OCI-LY1 (cell line): ENCODE measurements around the gene FDPS.

Experiments used
- H2AFZ ChIP-seq: fragments of 200-600 bp; sonication (generic), shearing (Covaris generic); 2 replicates; pipeline ENCODE4 v1.6.0; 2014; ENCODE audit warnings: antibody characterized with exemption, mild to moderate bottlenecking, low read length
- H3F3A ChIP-seq: fragments of 200-600 bp; sonication (generic), shearing (Covaris generic); 2 replicates; pipeline ENCODE4 v1.6.0; 2014; ENCODE audit warnings: mild to moderate bottlenecking, antibody characterized with exemption, low read length, moderate library complexity; ENCODE audit not compliant: insufficient read depth
- H3K27ac ChIP-seq: fragments of 200-600 bp; sonication (generic); 2 replicates; pipeline ENCODE4 v1.5.1; 2014; ENCODE audit warnings: low read length, mixed run types, mild to moderate bottlenecking, low read depth; ENCODE audit not compliant: poor library complexity, severe bottlenecking
- H3K27me3 ChIP-seq: fragments of 200-600 bp; sonication (generic); 2 replicates; pipeline ENCODE4 v1.6.0; 2014; ENCODE audit warnings: antibody characterized with exemption, mild to moderate bottlenecking, low read length, moderate library complexity; ENCODE audit not compliant: insufficient read depth
- H3K36me3 ChIP-seq: fragments of 200-600 bp; sonication (generic); 2 replicates; pipeline ENCODE4 v1.6.1; 2014; ENCODE audit warnings: mild to moderate bottlenecking, antibody characterized with exemption, low read length, moderate library complexity, mixed read lengths; ENCODE audit not compliant: insufficient read depth
- H3K4me1 ChIP-seq: fragments of 200-600 bp; sonication (generic); 2 replicates; pipeline ENCODE4 v1.5.1; 2014; ENCODE audit warnings: mild to moderate bottlenecking, low read length, moderate library complexity; ENCODE audit not compliant: insufficient read depth, severe bottlenecking
- H3K4me2 ChIP-seq: fragments of 200-600 bp; sonication (generic), shearing (Covaris generic); 2 replicates; pipeline ENCODE4 v1.6.1; 2014; ENCODE audit warnings: low read length
- H3K4me3 ChIP-seq: fragments of 200-600 bp; sonication (generic); 2 replicates; pipeline ENCODE4 v1.5.1; 2014; ENCODE audit warnings: low read length, low read depth, mild to moderate bottlenecking, mixed read lengths; ENCODE audit not compliant: poor library complexity, severe bottlenecking
- H3K79me2 ChIP-seq: fragments of 200-600 bp; shearing (Covaris generic); 2 replicates; pipeline ENCODE4 v1.6.1; 2016; ENCODE audit warnings: mixed run types, low read length, mixed read lengths; ENCODE audit not compliant: insufficient read depth
- H3K9ac ChIP-seq: fragments of 200-600 bp; sonication (generic), shearing (Covaris generic); 2 replicates; pipeline ENCODE4 v1.6.1; 2014; ENCODE audit warnings: mild to moderate bottlenecking, low read length, mixed read lengths
- H3K9me2 ChIP-seq: fragments of 200-600 bp; sonication (generic), shearing (Covaris generic); 2 replicates; pipeline ENCODE4 v1.6.1; 2014; ENCODE audit warnings: low read depth, mild to moderate bottlenecking, low read length, mixed read lengths
- H3K9me3 ChIP-seq: fragments of 200-600 bp; shearing (Covaris generic); 2 replicates; pipeline ENCODE4 v1.6.1; 2014; ENCODE audit warnings: low read length, mixed read lengths
- H4K20me1 ChIP-seq: fragments of 200-600 bp; sonication (generic), shearing (Covaris generic); 2 replicates; pipeline ENCODE4 v1.6.0; 2016; ENCODE audit warnings: mild to moderate bottlenecking, low read length; ENCODE audit not compliant: insufficient read depth
- EZH2 ChIP-seq: fragments of 200-600 bp; sonication (generic), shearing (Covaris generic); IDR thresholded peaks from 2 replicates; pipeline ENCODE4 v1.8.0; 2017; ENCODE audit warnings: borderline replicate concordance, mixed run types, mild to moderate bottlenecking, antibody characterized with exemption, low read length, moderate library complexity, mixed read lengths
- TF ChIP-seq, protein P1 (sequence below): fragments of 200-600 bp; sonication (generic), shearing (Covaris generic); IDR thresholded peaks from 2 replicates; pipeline ENCODE4 v1.5.1; 2017; ENCODE audit warnings: mild to moderate bottlenecking, antibody characterized with exemption, low read length, moderate library complexity, mixed read lengths

Gene FDPS

DNA sequence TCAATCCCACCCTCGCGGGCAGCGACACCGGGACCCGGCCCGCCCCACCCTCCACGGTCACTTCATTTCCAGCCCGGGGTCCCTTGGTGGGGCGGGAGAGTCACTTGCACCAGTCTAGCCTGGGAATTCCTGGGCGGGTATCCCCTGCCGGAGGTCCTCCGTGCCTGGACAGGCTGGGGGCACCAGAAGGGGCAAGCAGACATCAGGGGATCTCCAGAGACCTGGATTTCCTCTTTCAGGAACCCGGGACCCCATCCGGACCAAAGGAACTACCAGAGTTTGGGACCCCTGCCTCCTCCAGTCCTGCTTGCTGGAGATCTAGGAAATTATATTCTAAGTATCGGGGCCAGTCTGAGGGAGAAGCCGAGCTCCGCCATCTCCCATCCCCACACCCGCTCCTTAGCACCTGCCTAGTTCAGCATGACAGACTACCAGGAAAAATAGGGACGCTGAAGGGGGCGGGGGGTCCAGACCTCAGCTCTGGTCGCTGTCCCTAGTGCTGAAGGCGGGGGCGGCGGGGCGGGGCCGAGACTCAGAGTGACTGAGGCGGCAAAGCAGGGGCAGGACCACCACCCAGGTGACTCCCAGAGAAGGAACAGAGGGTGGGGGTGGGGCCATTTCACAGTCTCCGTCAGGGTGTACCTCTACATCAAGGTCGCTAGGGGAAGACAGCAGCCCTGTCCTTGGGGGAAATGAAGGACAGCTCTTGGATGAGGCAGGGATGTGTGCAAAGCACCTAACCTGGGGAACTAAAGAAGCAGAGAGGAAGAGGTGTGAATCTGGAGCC lies 30.6 kb upstream of the FDPS start:
- Histone ChIP-seq H3K27ac (no peak overlapping the region), H2AFZ (no peak overlapping the region), H3K4me3 (peak overlapping the region; percentile 67), H3K27me3 (no peaks in the 10 kb centered on the region), H3K9ac (peak overlapping the region; percentile 59), H3K36me3 (peaks cover 3% of the 10 kb centered on the region; the same call in 1 of the 2 replicates), H3K9me3 (no peaks in the 10 kb centered on the region), H3K9me2 (no peaks in the 10 kb centered on the region), H3K4me2 (peak overlapping the region; percentile 76), H4K20me1 (no peaks in the 10 kb centered on the region), H3K4me1 (peaks cover 32% of the 10 kb centered on the region), H3F3A (no peaks in the 10 kb centered on the region; the same call in 1 of the 2 replicates), H3K79me2 (peaks cover 3% of the 10 kb centered on the region; the same call in 1 of the 2 replicates)
- TF ChIP-seq, protein P1, sequence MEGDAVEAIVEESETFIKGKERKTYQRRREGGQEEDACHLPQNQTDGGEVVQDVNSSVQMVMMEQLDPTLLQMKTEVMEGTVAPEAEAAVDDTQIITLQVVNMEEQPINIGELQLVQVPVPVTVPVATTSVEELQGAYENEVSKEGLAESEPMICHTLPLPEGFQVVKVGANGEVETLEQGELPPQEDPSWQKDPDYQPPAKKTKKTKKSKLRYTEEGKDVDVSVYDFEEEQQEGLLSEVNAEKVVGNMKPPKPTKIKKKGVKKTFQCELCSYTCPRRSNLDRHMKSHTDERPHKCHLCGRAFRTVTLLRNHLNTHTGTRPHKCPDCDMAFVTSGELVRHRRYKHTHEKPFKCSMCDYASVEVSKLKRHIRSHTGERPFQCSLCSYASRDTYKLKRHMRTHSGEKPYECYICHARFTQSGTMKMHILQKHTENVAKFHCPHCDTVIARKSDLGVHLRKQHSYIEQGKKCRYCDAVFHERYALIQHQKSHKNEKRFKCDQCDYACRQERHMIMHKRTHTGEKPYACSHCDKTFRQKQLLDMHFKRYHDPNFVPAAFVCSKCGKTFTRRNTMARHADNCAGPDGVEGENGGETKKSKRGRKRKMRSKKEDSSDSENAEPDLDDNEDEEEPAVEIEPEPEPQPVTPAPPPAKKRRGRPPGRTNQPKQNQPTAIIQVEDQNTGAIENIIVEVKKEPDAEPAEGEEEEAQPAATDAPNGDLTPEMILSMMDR: peak; percentile 49
- no peak for TF ChIP-seq EZH2

DNA sequence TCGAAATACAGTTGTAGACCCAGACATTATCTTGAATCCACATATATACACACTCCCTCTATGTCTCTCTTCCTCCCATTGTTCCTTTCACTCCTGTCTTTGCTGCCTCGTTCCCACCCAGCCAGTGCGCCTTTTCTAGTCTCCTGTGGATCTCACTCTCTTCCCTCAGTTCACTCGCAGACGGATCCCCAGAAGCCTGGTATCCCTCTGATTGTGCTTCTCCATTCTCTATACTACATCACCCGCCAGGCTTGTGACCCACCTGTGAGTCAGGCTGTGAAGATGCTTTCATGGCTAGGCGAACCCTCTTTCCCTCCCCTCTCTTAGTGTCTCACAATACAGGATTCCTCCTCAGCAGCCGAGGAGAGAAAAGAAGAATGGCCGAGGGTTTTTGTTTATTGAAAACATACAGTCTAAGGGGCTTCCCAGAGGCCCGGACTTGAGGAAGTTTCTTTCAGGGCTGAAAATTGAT lies 29.9 kb upstream of the FDPS start:
- no peak overlapping the region for H2AFZ ChIP-seq
- H3K9me2 ChIP-seq: no peaks in the 10 kb centered on the region
- no peaks in the 10 kb centered on the region for H4K20me1 ChIP-seq
- H3K36me3 ChIP-seq: peaks cover 3% of the 10 kb centered on the region; the same call in 1 of the 2 replicates
- peak overlapping the region; percentile 76; the same call in 1 of the 2 replicates for H3K4me2 ChIP-seq
- TF ChIP-seq EZH2: no peak
- TF ChIP-seq, protein P1: peak; percentile 1; the same call in 1 of the 2 replicates
- H3K4me1 ChIP-seq: peaks cover 29% of the 10 kb centered on the region
- H3K27ac ChIP-seq: no peak overlapping the region
- peaks cover 2% of the 10 kb centered on the region; the same call in 1 of the 2 replicates for H3K79me2 ChIP-seq
- no peaks in the 10 kb centered on the region for H3K27me3 ChIP-seq
- H3K9ac ChIP-seq: no peak overlapping the region
- H3F3A ChIP-seq: no peaks in the 10 kb centered on the region; the same call in 1 of the 2 replicates
- H3K4me3 ChIP-seq: peak overlapping the region; percentile 67
- no peaks in the 10 kb centered on the region for H3K9me3 ChIP-seq

DNA sequence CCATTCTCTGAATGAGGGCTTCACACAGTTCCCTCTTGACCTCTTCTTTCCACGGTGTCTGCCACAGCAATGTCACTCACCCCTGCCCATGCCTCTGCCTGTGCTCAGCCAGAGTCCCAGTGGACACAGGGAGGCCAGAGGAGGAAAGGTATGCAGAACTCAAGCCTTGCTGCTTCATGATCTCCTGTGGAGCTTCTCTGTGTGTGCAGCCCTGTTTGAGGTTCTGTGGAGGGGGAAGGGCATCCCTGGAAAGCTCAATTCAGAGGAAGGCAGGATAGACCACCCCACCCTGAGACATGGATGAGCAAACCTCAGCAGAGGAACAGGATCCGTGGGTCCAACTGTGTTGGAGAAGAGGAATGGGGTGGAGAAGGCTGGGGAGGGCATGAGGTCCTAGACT lies 29.4 kb upstream of the FDPS start:
- Histone ChIP-seq H3K27me3 (no peaks in the 10 kb centered on the region), H3K36me3 (peaks cover 3% of the 10 kb centered on the region; the same call in 1 of the 2 replicates), H4K20me1 (no peaks in the 10 kb centered on the region), H3K27ac (no peak overlapping the region), H2AFZ (no peak overlapping the region), H3K9me2 (no peaks in the 10 kb centered on the region), H3K4me1 (peaks cover 24% of the 10 kb centered on the region), H3K9ac (no peak overlapping the region), H3K79me2 (no peaks in the 10 kb centered on the region), H3K4me3 (no peak overlapping the region), H3F3A (no peaks in the 10 kb centered on the region; the same call in 1 of the 2 replicates), H3K9me3 (no peaks in the 10 kb centered on the region), H3K4me2 (0 out of 2 replicates have a peak overlapping the region, but pooled peaks have one; percentile 76)
- TF ChIP-seq EZH2: no peak
